ENCODE measurements around the gene FHL3.
"Not testable (repeated sequence)": the region's sequence is repeated elsewhere in the genome, so short reads cannot be mapped to it uniquely, and the experiment has no call there.

The FHL3 gene

GRCh38 chr1:37983546-37983945 is 21.8 kb downstream of the FHL3 start:
- H3K4me3 ChIP-seq (ENCODE audit: low read depth, low read length): no peak overlapping the region
- H3K27me3 ChIP-seq (ENCODE audit: insufficient read depth, low read depth, severe bottlenecking): no peaks in the 10 kb centered on the region
- H3K27ac ChIP-seq: no peak overlapping the region
- DNase-seq: no peak
- no peak for TF ChIP-seq CTCF (IDR thresholded peaks at IDR 0.05; ENCODE audit: low read depth, low read length)
- H3K36me3 ChIP-seq: peaks cover 90% of the 10 kb centered on the region
- H3K9me3 ChIP-seq (ENCODE audit: severe bottlenecking): no peaks in the 10 kb centered on the region

GRCh38 chr1:37978541-37978940 is 26.8 kb downstream of the FHL3 start:
- H3K36me3 ChIP-seq: peaks cover 86% of the 10 kb centered on the region
- H3K27me3 ChIP-seq (ENCODE audit: insufficient read depth, low read depth, severe bottlenecking): no peaks in the 10 kb centered on the region
- DNase-seq: no peak
- H3K4me3 ChIP-seq (ENCODE audit: low read depth, low read length): no peak overlapping the region
- no peak overlapping the region for H3K27ac ChIP-seq
- TF ChIP-seq CTCF (IDR thresholded peaks at IDR 0.05; ENCODE audit: low read depth, low read length): no peak
- no peaks in the 10 kb centered on the region for H3K9me3 ChIP-seq (ENCODE audit: severe bottlenecking)

DNA sequence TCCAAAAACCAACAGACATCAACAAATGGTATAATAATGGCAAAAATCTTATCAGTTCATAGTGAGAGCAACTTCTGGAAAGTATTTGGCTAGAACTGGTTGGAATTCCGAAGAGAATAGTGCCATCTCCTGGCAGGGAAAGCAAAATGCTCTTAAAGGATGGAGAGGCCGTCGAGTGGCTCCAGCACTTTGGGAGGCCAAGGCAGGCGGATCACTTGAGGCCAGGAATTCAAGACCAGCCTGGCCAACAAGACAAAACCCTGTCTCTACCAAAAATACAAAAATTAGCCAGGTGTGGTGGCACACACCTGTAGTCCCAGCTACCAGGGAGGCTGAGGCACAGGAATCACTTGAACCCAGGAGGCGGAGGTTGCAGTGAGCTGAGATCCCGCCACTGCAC is 30.2 kb downstream of the FHL3 start:
- not testable (repeated sequence) for H3K27me3 ChIP-seq (ENCODE audit: insufficient read depth, low read depth, severe bottlenecking); H3K9me3 ChIP-seq (ENCODE audit: severe bottlenecking); H3K4me3 ChIP-seq (ENCODE audit: low read depth, low read length); H3K27ac ChIP-seq
- TF ChIP-seq CTCF (IDR thresholded peaks at IDR 0.05; ENCODE audit: low read depth, low read length): peak; percentile 51
- DNase-seq: peak; percentile 33
- H3K36me3 ChIP-seq: peaks cover 71% of the 10 kb centered on the region

DNA sequence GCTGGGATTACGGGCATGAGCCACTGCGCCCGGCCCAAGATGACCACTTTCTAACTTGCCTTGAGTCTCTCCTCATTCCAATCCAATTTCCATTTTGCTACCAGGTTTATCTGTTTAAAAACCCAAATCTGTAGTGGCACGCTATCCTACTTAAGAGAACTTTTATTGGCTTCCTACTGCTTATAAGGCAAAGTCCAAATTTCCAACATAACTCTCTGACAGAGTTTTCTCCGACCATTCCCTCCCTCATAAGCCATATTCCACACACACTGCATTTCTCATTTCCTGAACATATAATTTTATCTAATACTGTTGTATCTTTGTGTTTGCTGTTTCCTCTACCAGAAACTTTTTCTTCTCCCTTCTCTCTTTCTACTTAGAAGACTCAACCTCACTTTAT is 30.7 kb downstream of the FHL3 start:
- Histone ChIP-seq H3K27ac (no peak overlapping the region), H3K9me3 (ENCODE audit: severe bottlenecking) (no peaks in the 10 kb centered on the region), H3K27me3 (ENCODE audit: insufficient read depth, low read depth, severe bottlenecking) (no peaks in the 10 kb centered on the region), H3K4me3 (ENCODE audit: low read depth, low read length) (no peak overlapping the region), H3K36me3 (peaks cover 71% of the 10 kb centered on the region)
- TF ChIP-seq CTCF (IDR thresholded peaks at IDR 0.05; ENCODE audit: low read depth, low read length): no peak
- DNase-seq: no peak

DNA sequence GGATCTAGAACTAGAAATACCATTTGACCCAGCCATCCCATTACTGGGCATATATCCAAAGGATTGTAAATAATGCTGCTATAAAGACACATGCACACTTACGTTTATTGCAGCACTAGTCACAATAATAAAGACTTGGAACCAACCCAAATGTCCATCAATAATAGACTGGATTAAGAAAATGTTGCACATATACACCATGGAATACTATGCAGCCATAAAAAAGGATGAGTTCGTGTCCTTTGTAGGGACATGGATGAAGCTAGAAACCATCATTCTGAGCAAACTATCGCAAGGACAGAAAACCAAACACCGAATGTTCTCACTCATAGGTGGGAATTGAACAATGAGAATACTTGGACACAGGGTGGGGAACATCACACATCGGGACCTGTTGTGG is 31.6 kb downstream of the FHL3 start:
- not testable (repeated sequence) for H3K27ac ChIP-seq
- H3K36me3 ChIP-seq: peaks cover 71% of the 10 kb centered on the region

DNA sequence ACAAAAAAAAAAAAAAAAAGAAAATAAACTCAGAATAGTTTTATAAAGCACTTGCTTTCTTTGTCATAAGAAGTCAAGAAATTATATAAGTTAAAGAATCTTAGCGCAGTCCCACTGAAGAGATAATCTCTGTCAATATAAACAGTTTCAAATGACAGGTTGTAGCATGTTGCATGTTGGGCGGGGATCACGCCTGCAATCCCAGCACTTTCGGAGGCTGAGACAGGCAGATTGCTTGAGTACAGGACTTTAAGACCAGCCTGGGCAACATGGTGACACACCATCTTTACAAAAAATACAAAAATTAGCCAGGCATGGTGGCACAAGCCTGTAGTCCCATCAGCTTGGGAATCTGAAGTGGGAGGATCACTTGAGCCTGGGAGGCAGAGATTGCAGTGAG is 40.0 kb downstream of the FHL3 start:
- no peak overlapping the region for H3K4me3 ChIP-seq (ENCODE audit: low read depth, low read length)
- no peak for DNase-seq
- peaks cover 60% of the 10 kb centered on the region for H3K36me3 ChIP-seq
- no peak for TF ChIP-seq CTCF (IDR thresholded peaks at IDR 0.05; ENCODE audit: low read depth, low read length)
- H3K27ac ChIP-seq: no peak overlapping the region
- no peaks in the 10 kb centered on the region for H3K9me3 ChIP-seq (ENCODE audit: severe bottlenecking)
- no peaks in the 10 kb centered on the region for H3K27me3 ChIP-seq (ENCODE audit: insufficient read depth, low read depth, severe bottlenecking)

More for the DNA sequence above, 31.6 kb downstream of the FHL3 start:
- DNase-seq; H3K4me3 ChIP-seq (ENCODE audit: low read depth, low read length); H3K9me3 ChIP-seq (ENCODE audit: severe bottlenecking); H3K27me3 ChIP-seq (ENCODE audit: insufficient read depth, low read depth, severe bottlenecking): not testable (repeated sequence)

GRCh38 chr1:37964106-37964505 is 41.2 kb downstream of the FHL3 start:
- H3K9me3 ChIP-seq (ENCODE audit: severe bottlenecking); H3K27ac ChIP-seq; H3K27me3 ChIP-seq (ENCODE audit: insufficient read depth, low read depth, severe bottlenecking); DNase-seq; H3K4me3 ChIP-seq (ENCODE audit: low read depth, low read length): not testable (repeated sequence)
- peaks cover 61% of the 10 kb centered on the region for H3K36me3 ChIP-seq
